GM12801 (cell line): Measurements from ENCODE around the gene RANBP17.

Experiments used
- TF ChIP-seq, protein P1 (sequence below): IDR thresholded peaks from one replicate; pipeline ENCODE4 v1.5.1; 2011; ENCODE audit warnings: control low read depth; ENCODE audit not compliant: insufficient read length; ENCODE audit errors: extremely low read depth

Gene RANBP17

DNA sequence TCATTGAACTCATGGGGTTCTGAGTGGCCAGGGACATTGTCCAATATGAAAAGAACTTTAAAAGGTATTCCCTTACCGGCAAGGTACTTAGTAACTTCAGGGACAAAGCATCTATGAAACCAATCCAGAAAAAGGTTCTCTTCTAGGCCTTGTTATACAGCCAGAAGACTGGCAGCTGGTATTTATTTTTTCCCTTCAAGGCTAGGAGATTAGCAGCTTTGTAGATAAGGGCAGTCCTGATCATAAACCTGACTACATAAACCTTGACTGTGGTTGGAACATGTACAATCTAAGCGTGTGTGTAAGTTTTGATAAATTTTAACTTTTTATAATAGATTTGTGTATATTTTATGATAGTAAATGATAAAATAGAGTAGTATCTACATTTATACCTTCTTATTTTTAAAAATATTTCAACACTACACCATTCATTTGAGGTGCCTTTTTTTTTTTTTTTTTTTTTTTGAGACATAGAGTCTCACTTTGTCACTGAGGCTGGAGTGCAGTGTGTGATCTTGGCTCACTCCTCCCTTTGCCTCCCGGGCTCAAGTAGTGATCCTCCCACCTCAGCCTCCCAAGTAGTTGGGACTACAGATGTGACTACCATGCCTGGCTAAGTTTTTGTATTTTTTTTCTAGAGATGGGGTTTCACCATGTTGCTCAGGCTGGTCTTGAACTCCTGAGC is 24.5 kb downstream of the RANBP17 start:
- TF ChIP-seq, protein P1, sequence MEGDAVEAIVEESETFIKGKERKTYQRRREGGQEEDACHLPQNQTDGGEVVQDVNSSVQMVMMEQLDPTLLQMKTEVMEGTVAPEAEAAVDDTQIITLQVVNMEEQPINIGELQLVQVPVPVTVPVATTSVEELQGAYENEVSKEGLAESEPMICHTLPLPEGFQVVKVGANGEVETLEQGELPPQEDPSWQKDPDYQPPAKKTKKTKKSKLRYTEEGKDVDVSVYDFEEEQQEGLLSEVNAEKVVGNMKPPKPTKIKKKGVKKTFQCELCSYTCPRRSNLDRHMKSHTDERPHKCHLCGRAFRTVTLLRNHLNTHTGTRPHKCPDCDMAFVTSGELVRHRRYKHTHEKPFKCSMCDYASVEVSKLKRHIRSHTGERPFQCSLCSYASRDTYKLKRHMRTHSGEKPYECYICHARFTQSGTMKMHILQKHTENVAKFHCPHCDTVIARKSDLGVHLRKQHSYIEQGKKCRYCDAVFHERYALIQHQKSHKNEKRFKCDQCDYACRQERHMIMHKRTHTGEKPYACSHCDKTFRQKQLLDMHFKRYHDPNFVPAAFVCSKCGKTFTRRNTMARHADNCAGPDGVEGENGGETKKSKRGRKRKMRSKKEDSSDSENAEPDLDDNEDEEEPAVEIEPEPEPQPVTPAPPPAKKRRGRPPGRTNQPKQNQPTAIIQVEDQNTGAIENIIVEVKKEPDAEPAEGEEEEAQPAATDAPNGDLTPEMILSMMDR: no peak

DNA sequence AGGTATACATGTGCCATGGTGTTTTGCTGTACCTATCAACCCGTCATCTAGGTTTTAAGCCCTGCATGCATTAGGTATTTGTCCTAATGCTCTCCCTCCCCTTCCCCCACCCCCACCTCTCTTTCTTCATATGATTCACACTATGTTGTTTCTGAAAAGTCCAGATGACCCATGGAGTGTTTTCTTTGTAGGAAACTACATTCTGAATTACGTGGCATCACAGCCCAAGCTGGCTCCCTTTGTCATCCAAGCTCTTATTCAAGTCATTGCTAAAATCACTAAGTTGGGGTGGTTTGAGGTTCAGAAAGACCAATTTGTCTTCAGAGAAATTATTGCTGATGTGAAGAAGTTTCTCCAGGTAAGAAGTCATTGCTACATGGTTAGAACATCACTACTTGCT is 30.4 kb downstream of the RANBP17 start:
- TF ChIP-seq, protein P1: no peak

DNA sequence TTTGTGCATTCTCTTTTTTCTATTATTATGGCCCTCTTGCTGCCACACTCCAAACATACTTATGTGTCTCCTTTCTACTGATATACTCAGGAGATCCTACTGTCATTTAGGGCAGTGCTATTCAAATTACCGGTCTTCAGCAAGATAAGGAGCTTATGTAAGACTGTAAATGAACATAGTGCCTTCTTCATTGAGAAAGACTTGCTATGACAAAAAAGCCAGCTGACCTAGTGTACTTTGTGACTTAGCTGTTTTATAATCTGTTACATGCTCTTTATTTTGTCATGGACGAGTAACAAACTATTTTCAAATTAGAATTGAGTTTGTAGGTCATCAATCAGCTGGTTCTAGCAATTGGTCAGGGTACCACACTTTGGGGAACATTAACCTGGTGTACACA is 32.8 kb downstream of the RANBP17 start:
- TF ChIP-seq, protein P1: no peak

DNA sequence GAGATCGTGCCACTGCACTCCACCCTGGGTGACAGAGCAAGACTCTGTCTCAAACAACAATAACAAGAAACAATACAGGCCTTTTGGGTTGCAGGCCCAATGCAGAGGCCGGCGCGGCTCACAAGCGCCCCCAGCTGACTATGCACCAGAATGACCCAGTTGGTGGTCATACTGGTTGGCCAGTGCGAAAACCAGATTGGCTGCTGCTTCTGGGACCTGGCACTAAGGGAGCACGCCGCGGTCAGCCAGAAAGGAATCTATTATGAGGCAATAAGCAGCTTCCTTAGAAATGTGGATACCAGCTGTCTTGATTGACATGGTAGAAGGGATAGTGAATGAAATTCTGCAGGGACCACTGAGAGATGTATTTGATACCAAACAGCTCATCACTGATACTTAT is 35.0 kb downstream of the RANBP17 start:
- TF ChIP-seq, protein P1: no peak

DNA sequence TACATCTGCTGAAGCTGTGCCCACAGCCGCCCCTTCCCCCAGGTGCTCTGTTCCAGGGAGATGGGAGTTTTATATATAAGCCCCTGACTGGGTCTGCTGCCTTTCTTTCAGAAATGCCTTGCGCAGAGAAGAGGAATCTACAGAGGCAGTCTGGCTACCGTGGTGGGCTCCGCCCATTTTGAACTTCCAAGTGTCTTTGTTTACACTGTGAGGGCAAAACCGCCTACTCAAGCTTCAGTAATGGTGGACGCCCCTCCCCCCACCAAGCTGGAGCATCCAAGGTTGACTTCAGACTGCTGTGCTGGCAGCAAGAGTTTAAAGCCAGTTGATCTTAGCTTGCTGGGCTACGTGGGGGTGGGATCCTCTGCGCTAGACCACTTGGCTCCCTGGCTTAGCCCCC is 41.3 kb downstream of the RANBP17 start:
- TF ChIP-seq, protein P1: no peak

DNA sequence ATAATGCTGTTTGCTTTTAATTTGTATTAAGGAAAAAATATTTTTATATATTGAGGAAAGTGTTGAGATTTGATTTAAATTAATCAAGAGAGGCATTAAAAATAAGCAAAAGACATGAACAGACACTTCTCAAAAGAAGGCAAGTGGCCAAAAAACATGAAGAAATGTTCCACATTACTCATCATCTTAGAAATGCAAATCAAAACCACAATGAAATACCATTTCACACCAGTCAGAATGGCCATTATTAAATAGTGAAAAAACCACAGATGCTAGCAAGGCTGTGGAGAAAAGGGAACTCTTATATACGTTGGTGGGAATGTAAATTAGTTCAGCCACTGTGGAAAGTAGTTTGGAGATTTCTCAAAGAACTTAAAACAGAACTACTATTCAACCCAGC is 45.9 kb downstream of the RANBP17 start:
- TF ChIP-seq, protein P1: no peak

DNA sequence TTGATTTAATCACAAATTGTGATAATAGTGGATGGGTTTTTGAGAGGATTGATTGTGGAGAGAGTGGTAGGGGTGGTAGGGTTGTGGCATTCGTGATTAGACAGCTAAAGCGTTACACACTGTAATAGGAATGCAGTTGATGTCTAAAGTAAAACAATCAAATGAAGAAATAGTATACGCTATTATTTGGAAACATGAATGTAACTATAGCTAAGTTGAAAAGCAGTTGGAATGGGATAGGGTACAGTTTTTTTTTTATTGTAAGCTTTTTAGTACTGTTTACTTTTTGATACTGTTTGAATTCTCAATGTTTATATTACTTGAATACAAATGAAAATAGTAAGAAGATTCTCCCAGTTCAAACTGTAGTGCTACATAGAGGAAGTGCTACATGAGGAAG is 51.8 kb downstream of the RANBP17 start:
- TF ChIP-seq, protein P1: no peak

DNA sequence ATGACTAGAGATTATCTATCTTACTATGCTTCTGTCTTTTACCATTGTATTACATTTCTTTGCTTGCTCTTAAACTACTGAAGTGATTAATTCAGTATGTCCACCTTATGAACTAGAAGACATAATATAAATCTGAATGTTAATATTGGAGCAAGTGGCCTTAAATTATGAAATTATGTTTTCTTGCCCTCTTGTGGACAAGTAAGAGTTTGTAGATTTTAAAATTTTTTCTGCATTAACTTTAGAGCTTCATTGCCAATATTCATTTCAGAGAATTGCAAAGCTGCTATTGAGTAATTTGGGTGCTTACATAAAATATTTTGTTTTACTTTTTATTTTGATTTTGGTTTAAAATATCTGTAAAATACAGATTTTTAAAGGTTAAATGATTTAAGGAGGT is 55.3 kb downstream of the RANBP17 start:
- TF ChIP-seq, protein P1: no peak
